Mesendoderm (in vitro differentiated cells): ENCODE data around the gene SPON2.

Experiments used
- DNase-seq: peaks from one replicate; pipeline ENCODE4 v3.0.0; 2013
- H2AK5ac ChIP-seq: 2 replicates; pipeline ENCODE4 v1.6.1; 2013; ENCODE audit warnings: low read length, inconsistent platforms
- H2BK120ac ChIP-seq: 2 replicates; pipeline ENCODE4 v1.6.1; 2013; ENCODE audit warnings: low read depth, mild to moderate bottlenecking, low read length, moderate library complexity, mixed read lengths
- H2BK15ac ChIP-seq: replicated peaks from 2 replicates; pipeline ENCODE4 v1.6.1; 2013; ENCODE audit warnings: low read depth, mild to moderate bottlenecking, moderate library complexity
- H2BK5ac ChIP-seq: 2 replicates; pipeline ENCODE4 v1.6.1; 2013; ENCODE audit warnings: low read length, inconsistent platforms
- H3K18ac ChIP-seq: 2 replicates; pipeline ENCODE4 v1.6.1; 2013; ENCODE audit warnings: mild to moderate bottlenecking, low read length, mixed read lengths
- H3K23ac ChIP-seq: one replicate; pipeline ENCODE4 v1.6.1; 2013; ENCODE audit warnings: low read length
- H3K27ac ChIP-seq: 2 replicates; pipeline ENCODE4 v1.5.1; 2013; ENCODE audit warnings: low read depth, mild to moderate bottlenecking, inconsistent platforms, low read length, moderate library complexity
- H3K27me3 ChIP-seq: 2 replicates; pipeline ENCODE4 v1.6.1; 2013; ENCODE audit warnings: low read length, control low read depth, mild to moderate bottlenecking, inconsistent platforms; ENCODE audit not compliant: insufficient read depth, poor library complexity
- H3K36me3 ChIP-seq: 2 replicates; pipeline ENCODE4 v1.6.1; 2013; ENCODE audit warnings: low read length, inconsistent platforms; ENCODE audit not compliant: control insufficient read depth, insufficient read depth
- H3K4ac ChIP-seq: one replicate; pipeline ENCODE4 v1.6.1; 2013; ENCODE audit warnings: low read depth, mild to moderate bottlenecking, low read length, moderate library complexity
- H3K4me1 ChIP-seq: 2 replicates; pipeline ENCODE4 v1.6.1; 2013; ENCODE audit warnings: low read depth, low read length, inconsistent platforms; ENCODE audit not compliant: control insufficient read depth
- H3K4me2 ChIP-seq: 2 replicates; pipeline ENCODE4 v1.6.1; 2013; ENCODE audit warnings: low read length
- H3K4me3 ChIP-seq: 2 replicates; pipeline ENCODE4 v1.5.1; 2013; ENCODE audit warnings: mild to moderate bottlenecking, low read length
- H3K56ac ChIP-seq: one replicate; pipeline ENCODE4 v1.6.1; 2013; ENCODE audit warnings: low read length
- H3K79me1 ChIP-seq: 2 replicates; pipeline ENCODE4 v1.6.1; 2013; ENCODE audit warnings: low read length, inconsistent platforms
- H3K79me2 ChIP-seq: 2 replicates; pipeline ENCODE4 v1.6.1; 2013; ENCODE audit warnings: mild to moderate bottlenecking, low read length; ENCODE audit not compliant: control insufficient read depth, insufficient read depth
- H3K9ac ChIP-seq: 2 replicates; pipeline ENCODE4 v1.6.1; 2013; ENCODE audit warnings: low read length, inconsistent platforms
- H4K5ac ChIP-seq: one replicate; pipeline ENCODE4 v1.6.1; 2013; ENCODE audit warnings: low read length
- H4K8ac ChIP-seq: one replicate; pipeline ENCODE4 v1.6.1; 2013; ENCODE audit warnings: low read depth, mild to moderate bottlenecking, control low read depth, low read length, moderate library complexity
- WGBS: extraction: QIAGEN DNeasy Blood & Tissue Kit; methylation state at CpG from one replicate; pipeline ENCODE4 v1.1.7; 2013; ENCODE audit warnings: low lambda C conversion rate, missing lambda C conversion rate; ENCODE audit not compliant: insufficient coverage; ENCODE audit errors: extremely low coverage; 5-methylcytosine and 5-hydroxymethylcytosine counted together

Gene SPON2

GRCh38 chr4:1164444-1164843 is 7.9 kb downstream of the SPON2 start:
- H2BK120ac ChIP-seq = no peak overlapping the region
- H2AK5ac ChIP-seq = no peak overlapping the region
- no peak overlapping the region for H3K23ac ChIP-seq
- H3K4me2 ChIP-seq = no peak overlapping the region
- no peak overlapping the region for H3K4ac ChIP-seq
- H2BK5ac ChIP-seq = no peak overlapping the region
- no peaks in the 10 kb centered on the region for H3K79me2 ChIP-seq
- H2BK15ac ChIP-seq = no peak overlapping the region
- H3K4me1 ChIP-seq = no peaks in the 10 kb centered on the region
- H4K8ac ChIP-seq = no peak overlapping the region
- DNase-seq = no peak
- no peak overlapping the region for H3K4me3 ChIP-seq
- H3K27ac ChIP-seq = no peak overlapping the region
- H3K27me3 ChIP-seq = no peaks in the 10 kb centered on the region
- H3K79me1 ChIP-seq = no peaks in the 10 kb centered on the region
- H3K18ac ChIP-seq = no peak overlapping the region
- H3K9ac ChIP-seq = no peak overlapping the region
- H4K5ac ChIP-seq = no peak overlapping the region
- no peaks in the 10 kb centered on the region for H3K36me3 ChIP-seq
- WGBS = no CpG with 5 or more reads among the region's 5 CpGs
- no peak overlapping the region for H3K56ac ChIP-seq

- no peak overlapping the region for H3K18ac ChIP-seq
- H2BK5ac ChIP-seq = no peak overlapping the region
- H4K5ac ChIP-seq = no peak overlapping the region
- H3K4ac ChIP-seq = no peak overlapping the region
- no peak overlapping the region for H2BK120ac ChIP-seq
- no peak overlapping the region for H3K4me2 ChIP-seq
- H3K27me3 ChIP-seq = no peaks in the 10 kb centered on the region
- H3K79me2 ChIP-seq = no peaks in the 10 kb centered on the region
- no peaks in the 10 kb centered on the region for H3K4me1 ChIP-seq
- no peak overlapping the region for H3K27ac ChIP-seq
- H3K23ac ChIP-seq = no peak overlapping the region
- H3K36me3 ChIP-seq = no peaks in the 10 kb centered on the region
- no peak for DNase-seq
- no CpG with 5 or more reads among the region's 4 CpGs for WGBS
- H2BK15ac ChIP-seq = no peak overlapping the region
- no peak overlapping the region for H3K9ac ChIP-seq
- no peak overlapping the region for H3K56ac ChIP-seq
- H4K8ac ChIP-seq = no peak overlapping the region
- no peak overlapping the region for H2AK5ac ChIP-seq
- no peaks in the 10 kb centered on the region for H3K79me1 ChIP-seq
- no peak overlapping the region for H3K4me3 ChIP-seq
Observed at GRCh38 chr4:1164040-1164439, 8.3 kb downstream of the SPON2 start.

GRCh38 chr4:1160351-1160750 is 12.0 kb downstream of the SPON2 start:
- Histone ChIP-seq H4K8ac (no peak overlapping the region), H3K79me2 (no peaks in the 10 kb centered on the region), H4K5ac (no peak overlapping the region), H3K4ac (no peak overlapping the region), H2BK120ac (no peak overlapping the region), H3K36me3 (no peaks in the 10 kb centered on the region), H3K27me3 (no peaks in the 10 kb centered on the region), H3K9ac (no peak overlapping the region), H3K23ac (no peak overlapping the region), H3K56ac (no peak overlapping the region), H3K4me3 (no peak overlapping the region), H2BK15ac (no peak overlapping the region), H3K18ac (no peak overlapping the region), H3K79me1 (no peaks in the 10 kb centered on the region), H2AK5ac (no peak overlapping the region), H2BK5ac (no peak overlapping the region), H3K4me2 (no peak overlapping the region), H3K4me1 (no peaks in the 10 kb centered on the region), H3K27ac (no peak overlapping the region)
- no CpG with 5 or more reads among the region's 1 CpG for WGBS
- no peak for DNase-seq

- Histone ChIP-seq H3K56ac (no peak overlapping the region), H3K79me2 (no peaks in the 10 kb centered on the region), H4K5ac (no peak overlapping the region), H3K79me1 (no peaks in the 10 kb centered on the region), H2BK5ac (no peak overlapping the region), H4K8ac (no peak overlapping the region), H3K27me3 (no peaks in the 10 kb centered on the region), H3K23ac (no peak overlapping the region), H3K36me3 (no peaks in the 10 kb centered on the region), H3K9ac (no peak overlapping the region), H2BK120ac (no peak overlapping the region), H2AK5ac (no peak overlapping the region), H3K4me3 (no peak overlapping the region), H3K27ac (no peak overlapping the region), H2BK15ac (no peak overlapping the region), H3K4me1 (no peaks in the 10 kb centered on the region), H3K4ac (no peak overlapping the region), H3K4me2 (no peak overlapping the region), H3K18ac (no peak overlapping the region)
- no peak for DNase-seq
- no CpG with 5 or more reads among the region's 8 CpGs for whole genome bisulfite sequencing
Observed at GRCh38 chr4:1156069-1156468, 16.3 kb downstream of the SPON2 start.

- no CpG with 5 or more reads among the region's 3 CpGs for WGBS
- no peak overlapping the region for H2AK5ac ChIP-seq
- H3K4ac ChIP-seq = no peak overlapping the region
- H3K27ac ChIP-seq = no peak overlapping the region
- H4K5ac ChIP-seq = no peak overlapping the region
- H3K4me2 ChIP-seq = no peak overlapping the region
- no peaks in the 10 kb centered on the region for H3K4me1 ChIP-seq
- H3K23ac ChIP-seq = no peak overlapping the region
- no peak overlapping the region for H3K9ac ChIP-seq
- no peak for DNase-seq
- H3K56ac ChIP-seq = no peak overlapping the region
- no peak overlapping the region for H3K4me3 ChIP-seq
- H2BK15ac ChIP-seq = no peak overlapping the region
- H2BK5ac ChIP-seq = no peak overlapping the region
- H3K79me1 ChIP-seq = no peaks in the 10 kb centered on the region
- no peaks in the 10 kb centered on the region for H3K36me3 ChIP-seq
- H4K8ac ChIP-seq = no peak overlapping the region
- H3K27me3 ChIP-seq = no peaks in the 10 kb centered on the region
- H2BK120ac ChIP-seq = no peak overlapping the region
- no peak overlapping the region for H3K18ac ChIP-seq
- no peaks in the 10 kb centered on the region for H3K79me2 ChIP-seq
Observed at GRCh38 chr4:1155314-1155713, 17.1 kb downstream of the SPON2 start.

- no CpG with 5 or more reads among the region's 21 CpGs for WGBS
- H3K27me3 ChIP-seq = no peaks in the 10 kb centered on the region
- no peaks in the 10 kb centered on the region for H3K79me2 ChIP-seq
- H2BK120ac ChIP-seq = no peak overlapping the region
- no peak overlapping the region for H3K23ac ChIP-seq
- no peak overlapping the region for H2BK15ac ChIP-seq
- H4K8ac ChIP-seq = no peak overlapping the region
- H2AK5ac ChIP-seq = no peak overlapping the region
- no peak overlapping the region for H4K5ac ChIP-seq
- H3K56ac ChIP-seq = no peak overlapping the region
- H3K79me1 ChIP-seq = no peaks in the 10 kb centered on the region
- no peak for DNase-seq
- no peaks in the 10 kb centered on the region for H3K36me3 ChIP-seq
- no peak overlapping the region for H3K27ac ChIP-seq
- no peak overlapping the region for H3K9ac ChIP-seq
- no peak overlapping the region for H3K4ac ChIP-seq
- H3K4me2 ChIP-seq = no peak overlapping the region
- H3K18ac ChIP-seq = no peak overlapping the region
- H2BK5ac ChIP-seq = no peak overlapping the region
- H3K4me1 ChIP-seq = no peaks in the 10 kb centered on the region
- H3K4me3 ChIP-seq = no peak overlapping the region
Observed at GRCh38 chr4:1154523-1155182, 17.7 kb downstream of the SPON2 start.
